Gastrocnemius medialis (tissue), 4 donors: Measurements from ENCODE around the gene DCTD. TPM values are rescaled to one million over a fixed set of nuclear protein-coding genes. Genes with fewer than 3 reads are reported as not detected.

Experiments used
- ATAC-seq, 2 donors: fragments of 150-250 bp; one replicate each; pipeline ENCODE4 v1.9.1; 2016
- DNase-seq, 2 donors: peaks; one replicate each; pipeline ENCODE4 v3.0.0-alpha.2; 2019
- H3K27ac ChIP-seq, 4 donors: fragments of 200-600 bp; sonication (generic); 1 replicate in 1 of 4; 2 replicates in 3 of 4; pipeline ENCODE4 v1.5.1; 2016 to 2018; ENCODE audit warnings: mild to moderate bottlenecking in 2 of 4, moderate library complexity in 1 of 4
- H3K27me3 ChIP-seq, 3 donors: fragments of 200-600 bp; sonication (generic) in 2 of 3; 1 replicate in 1 of 3; 2 replicates in 2 of 3; pipeline versions ENCODE4 v1.5.1 to v1.6.0; 2016 to 2019; ENCODE audit warnings: mild to moderate bottlenecking in 1 of 3, moderate library complexity in 1 of 3
- H3K36me3 ChIP-seq, 2 donors: fragments of 200-600 bp; sonication (generic) in 1 of 2; one replicate each; pipeline ENCODE4 v1.5.1; 2017 to 2018
- H3K4me1 ChIP-seq, 2 donors: fragments of 200-600 bp; sonication (generic) in 1 of 2; one replicate each; pipeline ENCODE4 v1.5.1; 2016 to 2017; ENCODE audit warnings: mild to moderate bottlenecking in 2 of 2
- H3K4me3 ChIP-seq, 4 donors: fragments of 200-600 bp; sonication (generic) in 3 of 4; 1 replicate in 1 of 4; 2 replicates in 3 of 4; pipeline ENCODE4 v1.5.1; 2016 to 2019; ENCODE audit warnings: mild to moderate bottlenecking in 2 of 4
- H3K9me3 ChIP-seq, 3 donors: fragments of 200-600 bp; sonication (generic) in 2 of 3; 1 replicate in 1 of 3; 2 replicates in 2 of 3; pipeline ENCODE4 v1.5.1; 2016 to 2019
- CTCF ChIP-seq, 5 experiments: fragments of 450-650 bp in 3 of 5; fragments of 200-600 bp in 2 of 5; sonication (generic) in 2 of 5; IDR thresholded peaks in 4 of 5; conservative IDR thresholded peaks in 1 of 5; 1 replicate in 4 of 5; 2 replicates in 1 of 5; pipeline ENCODE4 v1.5.1; 2016 to 2019; ENCODE audit warnings: antibody characterized with exemption in 5 of 5, mild to moderate bottlenecking in 3 of 5, moderate library complexity in 3 of 5
- POLR2A ChIP-seq, 2 donors: fragments of 450-650 bp; IDR thresholded peaks; one replicate each; pipeline ENCODE4 v1.6.1; 2017; ENCODE audit warnings: antibody characterized with exemption in 2 of 2, mild to moderate bottlenecking in 2 of 2, moderate library complexity in 2 of 2
- in situ Hi-C, 4 donors: fragments of 200-750 bp; cut with MboI; loops; one replicate each; pipeline versions ENCODE4 v1.15.0 to v1.8.0; 2017; ENCODE audit warnings: low sequenced_read_pairs in 4 of 4
- intact Hi-C: fragments of 100-400 bp; cut with DNase I; formaldehyde crosslinking; loops from one replicate; pipeline ENCODE4 v1.15.1; 2023; ENCODE audit warnings: low total_unique reads
- total RNA-seq, 4 donors: library from RNA; depleted of rRNA; stranded (reverse); fragments of >200 nt; gene quantifications; one replicate each; pipeline versions ENCODE4 v1.1.0 to v1.2.3, GENCODE V29; 2016

The DCTD gene
- total RNA-seq, 4 donors from 2014 or later, result 32.2 to 48.2 (median 39.1) TPM

- no peak for DNase-seq
- ATAC-seq, result no peak
- in situ Hi-C loops (loop anchor here in 3 of 4 donors (10.0 to 25.0 kb wide), 5 partner anchors 142 to 480 kb away; no protein-coding TSS in a partner anchor), intact Hi-C loops (no loop called here)
- no peaks in the 10 kb centered on the region for H3K36me3 ChIP-seq
- TF ChIP-seq CTCF (IDR thresholded peaks at IDR 0.05 in 4 of 5, conservative IDR thresholded peaks at IDR 0.05 in 1 of 5) (no peak), POLR2A (IDR thresholded peaks at IDR 0.05) (no peak)
- no peaks in the 10 kb centered on the region for H3K4me1 ChIP-seq
- no peaks in the 10 kb centered on the region for H3K9me3 ChIP-seq
- no peak overlapping the region for H3K4me3 ChIP-seq
- no peak overlapping the region for H3K27ac ChIP-seq
- H3K27me3 ChIP-seq, result no peaks in the 10 kb centered on the region
These were observed 15.5 kb upstream of the DCTD start for GRCh38 chr4:182932651-182933050.

- TF ChIP-seq POLR2A (IDR thresholded peaks at IDR 0.05) (no peak), CTCF (IDR thresholded peaks at IDR 0.05 in 4 of 5, conservative IDR thresholded peaks at IDR 0.05 in 1 of 5) (no peak)
- in situ Hi-C loops, result loop anchor here in 3 of 4 donors (10.0 to 25.0 kb wide), 5 partner anchors 143 to 480 kb away; no protein-coding TSS in a partner anchor
- Histone ChIP-seq H3K4me3 (no peak overlapping the region), H3K27ac (no peak overlapping the region), H3K4me1 (no peaks in the 10 kb centered on the region), H3K9me3 (no peaks in the 10 kb centered on the region), H3K27me3 (no peaks in the 10 kb centered on the region), H3K36me3 (no peaks in the 10 kb centered on the region)
- ATAC-seq, result no peak
- intact Hi-C loops, result no loop called here
- DNase-seq, result no peak
These were observed 14.6 kb upstream of the DCTD start for GRCh38 chr4:182931691-182932345.

GRCh38 chr4:182930889-182931288 is 13.7 kb upstream of the DCTD start:
- ATAC-seq (no peak), DNase-seq (no peak)
- in situ Hi-C loops, result loop anchor here in 3 of 4 donors (10.0 to 25.0 kb wide), 5 partner anchors 144 to 481 kb away; no protein-coding TSS in a partner anchor
- Histone ChIP-seq H3K36me3 (no peaks in the 10 kb centered on the region), H3K4me1 (no peaks in the 10 kb centered on the region), H3K4me3 (no peak overlapping the region), H3K27ac (no peak overlapping the region), H3K27me3 (no peaks in the 10 kb centered on the region), H3K9me3 (no peaks in the 10 kb centered on the region)
- TF ChIP-seq CTCF (IDR thresholded peaks at IDR 0.05 in 4 of 5, conservative IDR thresholded peaks at IDR 0.05 in 1 of 5) (no peak), POLR2A (IDR thresholded peaks at IDR 0.05) (no peak)
- intact Hi-C loops, result no loop called here

GRCh38 chr4:182929296-182929695 is 12.1 kb upstream of the DCTD start:
- intact Hi-C loops, result no loop called here
- TF ChIP-seq CTCF (IDR thresholded peaks at IDR 0.05 in 4 of 5, conservative IDR thresholded peaks at IDR 0.05 in 1 of 5) (no peak), POLR2A (IDR thresholded peaks at IDR 0.05) (no peak)
- no peak overlapping the region for H3K4me3 ChIP-seq
- H3K36me3 ChIP-seq, result no peaks in the 10 kb centered on the region
- DNase-seq (no peak), ATAC-seq (no peak)
- no peaks in the 10 kb centered on the region for H3K27me3 ChIP-seq
- in situ Hi-C loops, result loop anchor here in 2 of 4 donors (25.0 kb wide), 2 partner anchors 333 to 483 kb away; no protein-coding TSS in a partner anchor
- H3K4me1 ChIP-seq, result no peaks in the 10 kb centered on the region
- no peak overlapping the region for H3K27ac ChIP-seq
- H3K9me3 ChIP-seq, result no peaks in the 10 kb centered on the region
